CD4-positive, alpha-beta T cell (primary cell): ENCODE data around the gene ANGEL2. TPM values are rescaled to one million over a fixed set of nuclear protein-coding genes. Genes with fewer than 3 reads are reported as not detected.

Experiments
- ATAC-seq: fragments of 200-7000 bp; cut with Tn5 transposase; one replicate; pipeline ENCODE4 v1.10.0; 2022; ENCODE audit warnings: mild to moderate bottlenecking; ENCODE audit not compliant: poor library complexity
- CTCF ChIA-PET: fragments of 350-600 bp; sonication (Branson Sonifier 250); formaldehyde crosslinking; loops from one replicate; lab custom pipeline; 2021; ENCODE audit warnings: antibody characterized with exemption, inconsistent platforms; lab: Charles Lee
- POLR2A ChIA-PET: fragments of 350-600 bp; sonication (Branson Sonifier 250); formaldehyde crosslinking; loops from one replicate; lab custom pipeline; 2021; ENCODE audit warnings: antibody characterized with exemption, inconsistent platforms; lab: Charles Lee
- DNase-seq, 14 experiments: peaks; one replicate each; pipeline ENCODE4 v3.0.0-alpha.2; 2013 to 2020; ENCODE audit warnings: mixed read lengths in 2 of 14
- H3K27ac ChIP-seq, 2 donors: one replicate each; pipeline versions ENCODE4 v1.5.1 to v1.7.0; 2013; ENCODE audit warnings: low read length in 2 of 2, low read depth in 1 of 2, mild to moderate bottlenecking in 1 of 2
- H3K27me3 ChIP-seq, 2 experiments: 1 replicate in 1 of 2; 2 replicates in 1 of 2; pipeline versions ENCODE4 v1.6.1 to v1.7.0; 2013; ENCODE audit warnings: low read length in 2 of 2, control low read depth in 1 of 2, mild to moderate bottlenecking in 1 of 2, moderate library complexity in 1 of 2; ENCODE audit not compliant: insufficient read depth in 2 of 2, control insufficient read depth in 1 of 2
- H3K36me3 ChIP-seq: one replicate; pipeline ENCODE4 v1.6.1; 2013; ENCODE audit warnings: low read length, control low read depth; ENCODE audit not compliant: insufficient read depth
- H3K4me1 ChIP-seq: one replicate; pipeline ENCODE4 v1.6.1; 2013; ENCODE audit warnings: low read length, control low read depth; ENCODE audit not compliant: insufficient read depth
- H3K4me3 ChIP-seq: one replicate; pipeline ENCODE4 v1.5.1; 2013; ENCODE audit warnings: mild to moderate bottlenecking, low read length, moderate library complexity
- H3K9me3 ChIP-seq, 2 experiments: 1 replicate in 1 of 2; 2 replicates in 1 of 2; pipeline versions ENCODE4 v1.6.1 to v1.7.0; 2013; ENCODE audit warnings: low read length in 2 of 2, mild to moderate bottlenecking in 2 of 2, control low read depth in 1 of 2, moderate library complexity in 1 of 2; ENCODE audit not compliant: control insufficient read depth in 1 of 2, insufficient read depth in 1 of 2
- H3K27ac Mint-ChIP-seq: one replicate; pipeline ENCODE4 v1.8.0; 2020; ENCODE audit warnings: mixed read lengths
- H3K27me3 Mint-ChIP-seq: one replicate; pipeline ENCODE4 v1.8.0; 2021; ENCODE audit warnings: mixed read lengths
- H3K36me3 Mint-ChIP-seq: one replicate; pipeline ENCODE4 v1.8.0; 2021; ENCODE audit warnings: low read depth, mixed read lengths
- H3K4me1 Mint-ChIP-seq: one replicate; pipeline ENCODE4 v1.8.0; 2021; ENCODE audit warnings: low read depth, mixed read lengths
- H3K4me3 Mint-ChIP-seq: one replicate; pipeline ENCODE4 v1.8.0; 2020; ENCODE audit warnings: mild to moderate bottlenecking, mixed read lengths
- H3K9me3 Mint-ChIP-seq: one replicate; pipeline ENCODE4 v1.8.0; 2020; ENCODE audit warnings: mixed read lengths
- intact Hi-C, 2 experiments: fragments of 100-400 bp; cut with DNase I in 1 of 2; cut with micrococcal nuclease in 1 of 2; formaldehyde crosslinking; loops; one replicate each; pipeline versions ENCODE4 v1.15.1 to v1.9.0; 2023 to 2025; cut with DNase I, micrococcal nuclease
- total RNA-seq, 174 experiments: library from RNA in 2 of 174; stranded (reverse) in 2 of 174; gene quantifications; one replicate each; pipeline ENCODE4 v1.2.3 and lab custom pipeline; 2021 to 2026
- TF ChIP-seq, protein P1 (sequence below): fragments of 200-600 bp; IDR thresholded peaks from one replicate; pipeline ENCODE4 v1.8.0; 2022; ENCODE audit warnings: antibody characterized with exemption, mild to moderate bottlenecking

The ANGEL2 gene
- total RNA-seq, 2 experiments from 2014 or later = 53.0 to 56.2 TPM

DNA sequence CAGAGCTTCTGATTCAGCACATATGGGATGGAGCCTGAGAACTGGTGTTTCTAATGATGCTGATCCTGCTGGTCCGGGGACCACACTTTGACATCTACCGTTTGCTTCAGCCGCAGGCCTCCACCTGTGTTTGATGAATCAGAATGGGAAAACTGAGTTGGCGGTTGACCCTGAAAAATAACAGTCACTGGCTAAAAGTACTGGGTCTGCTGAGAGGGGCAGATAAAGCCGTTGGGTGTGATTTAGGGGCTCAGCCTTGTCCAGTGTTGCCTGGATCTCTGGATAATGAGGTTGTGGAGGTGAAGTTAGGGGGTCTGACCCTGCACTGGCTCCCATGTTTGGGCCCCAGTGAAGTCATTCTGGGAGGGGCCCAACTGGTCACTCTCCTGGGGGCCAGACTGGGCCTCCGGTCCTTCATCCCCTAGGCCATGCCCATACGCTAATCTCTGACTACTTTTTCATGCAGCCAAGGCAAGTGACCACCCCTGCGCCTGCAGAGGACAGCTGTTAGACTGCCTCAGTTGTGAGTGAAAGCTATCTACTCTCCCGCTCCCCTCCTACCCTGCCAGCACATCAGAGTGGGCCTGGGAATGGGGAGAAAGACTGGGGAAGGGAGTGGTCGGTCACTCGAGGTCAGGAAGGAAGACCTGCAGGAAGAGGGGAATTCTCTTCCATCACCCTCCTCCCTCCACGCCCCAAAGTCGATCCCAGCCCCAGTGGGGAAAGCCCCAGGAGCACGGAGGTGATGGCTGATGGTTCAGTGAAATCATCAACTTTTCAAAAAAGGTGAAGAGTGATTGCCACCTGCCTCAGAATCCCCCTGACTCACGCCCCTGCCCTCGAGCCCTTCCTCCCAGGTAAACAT is 37.7 kb downstream of the ANGEL2 start:
- CTCF ChIA-PET = no interaction called here

DNA sequence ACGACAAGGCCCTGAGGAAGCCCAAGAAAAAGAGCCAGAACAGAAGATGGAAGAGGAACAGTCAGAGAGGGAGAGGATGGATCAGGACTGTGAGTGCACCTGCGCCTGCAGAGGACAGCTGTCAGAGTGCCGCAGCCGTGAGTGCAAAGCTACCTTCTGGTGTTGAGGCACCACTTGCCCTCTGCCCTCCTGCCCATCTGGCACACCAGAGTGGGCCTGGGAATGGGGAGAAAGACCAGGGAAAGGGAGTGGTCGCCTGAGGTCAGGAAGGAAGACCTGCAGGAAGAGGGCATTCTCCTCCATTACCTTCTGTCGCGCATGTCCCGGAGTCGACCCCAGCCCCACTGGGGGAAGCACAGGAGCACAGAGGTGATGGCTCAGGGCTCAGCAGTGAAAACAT is 39.1 kb downstream of the ANGEL2 start:
- no peaks in the 10 kb centered on the region for H3K36me3 Mint-ChIP-seq
- Histone ChIP-seq H3K9me3 (no peaks in the 10 kb centered on the region), H3K36me3 (no peaks in the 10 kb centered on the region), H3K27ac (no peak overlapping the region), H3K27me3 (peaks cover 0 to 8% of the 10 kb centered on the region in 2 experiments), H3K4me3 (no peak overlapping the region), H3K4me1 (peaks cover 33% of the 10 kb centered on the region)
- no peaks in the 10 kb centered on the region for H3K9me3 Mint-ChIP-seq
- intact Hi-C loops = no loop called here
- TF ChIP-seq, protein P1, sequence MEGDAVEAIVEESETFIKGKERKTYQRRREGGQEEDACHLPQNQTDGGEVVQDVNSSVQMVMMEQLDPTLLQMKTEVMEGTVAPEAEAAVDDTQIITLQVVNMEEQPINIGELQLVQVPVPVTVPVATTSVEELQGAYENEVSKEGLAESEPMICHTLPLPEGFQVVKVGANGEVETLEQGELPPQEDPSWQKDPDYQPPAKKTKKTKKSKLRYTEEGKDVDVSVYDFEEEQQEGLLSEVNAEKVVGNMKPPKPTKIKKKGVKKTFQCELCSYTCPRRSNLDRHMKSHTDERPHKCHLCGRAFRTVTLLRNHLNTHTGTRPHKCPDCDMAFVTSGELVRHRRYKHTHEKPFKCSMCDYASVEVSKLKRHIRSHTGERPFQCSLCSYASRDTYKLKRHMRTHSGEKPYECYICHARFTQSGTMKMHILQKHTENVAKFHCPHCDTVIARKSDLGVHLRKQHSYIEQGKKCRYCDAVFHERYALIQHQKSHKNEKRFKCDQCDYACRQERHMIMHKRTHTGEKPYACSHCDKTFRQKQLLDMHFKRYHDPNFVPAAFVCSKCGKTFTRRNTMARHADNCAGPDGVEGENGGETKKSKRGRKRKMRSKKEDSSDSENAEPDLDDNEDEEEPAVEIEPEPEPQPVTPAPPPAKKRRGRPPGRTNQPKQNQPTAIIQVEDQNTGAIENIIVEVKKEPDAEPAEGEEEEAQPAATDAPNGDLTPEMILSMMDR = no peak
- CTCF ChIA-PET = no interaction called here
- no peak overlapping the region for H3K27ac Mint-ChIP-seq
- DNase-seq = no peak
- no peak for ATAC-seq
- peaks cover 2% of the 10 kb centered on the region for H3K4me1 Mint-ChIP-seq
- H3K27me3 Mint-ChIP-seq = peaks cover 4% of the 10 kb centered on the region
- POLR2A ChIA-PET = no interaction called here
- no peak overlapping the region for H3K4me3 Mint-ChIP-seq

More for the DNA sequence above, 37.7 kb downstream of the ANGEL2 start:
- H3K36me3 ChIP-seq = no peaks in the 10 kb centered on the region
- ATAC-seq (no peak), DNase-seq (no peak)
- TF ChIP-seq, protein P1 = no peak
- Mint-ChIP-seq H3K4me1 (peaks cover 5% of the 10 kb centered on the region), H3K36me3 (no peaks in the 10 kb centered on the region), H3K27ac (no peak overlapping the region), H3K9me3 (no peaks in the 10 kb centered on the region), H3K27me3 (peaks cover 4% of the 10 kb centered on the region), H3K4me3 (no peak overlapping the region)
- no peak overlapping the region for H3K4me3 ChIP-seq
- peaks cover 0 to 8% of the 10 kb centered on the region in 2 experiments for H3K27me3 ChIP-seq
- intact Hi-C loops = no loop called here
- POLR2A ChIA-PET = no interaction called here
- H3K9me3 ChIP-seq = no peaks in the 10 kb centered on the region
- peaks cover 37% of the 10 kb centered on the region for H3K4me1 ChIP-seq
- H3K27ac ChIP-seq = no peak overlapping the region

DNA sequence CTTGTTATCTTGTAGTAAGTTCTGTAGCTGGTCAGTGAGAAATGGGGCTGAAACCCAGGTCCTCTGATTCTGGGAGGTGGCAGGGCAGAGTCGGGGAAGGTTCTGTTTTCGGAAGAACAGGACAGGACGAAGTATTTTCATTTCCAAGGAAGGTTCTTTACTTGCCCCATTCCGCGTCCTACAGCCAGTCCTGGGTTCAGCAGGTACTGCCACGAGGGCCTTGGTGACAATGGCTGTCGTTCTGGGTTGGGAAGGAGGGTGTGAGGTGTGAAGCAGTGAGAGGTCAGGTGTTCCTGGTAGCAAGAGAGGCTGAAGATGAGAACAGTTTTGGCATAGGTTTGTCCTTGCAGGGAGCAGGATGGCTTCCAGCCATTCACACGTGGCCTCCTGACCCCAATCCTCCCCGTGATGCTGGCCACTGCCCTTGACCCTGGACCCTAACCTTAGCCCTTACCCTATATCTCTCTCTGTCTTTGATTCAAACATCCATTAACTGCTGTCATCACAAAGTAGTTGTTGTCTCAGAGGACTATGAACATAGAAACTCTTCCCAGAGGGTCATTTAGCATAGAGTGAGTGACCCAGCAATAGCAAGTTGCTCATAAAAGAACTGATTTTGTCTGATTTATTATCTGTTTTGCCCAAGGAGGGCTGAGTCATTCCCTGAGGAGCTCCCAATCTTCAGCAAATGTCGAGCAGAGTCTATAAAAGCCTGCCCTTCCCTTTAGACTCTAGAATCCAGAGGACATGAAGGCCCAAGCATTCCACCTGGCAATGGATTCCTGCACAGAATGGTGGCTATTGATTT is 40.4 kb downstream of the ANGEL2 start:
- no peaks in the 10 kb centered on the region for H3K36me3 Mint-ChIP-seq
- H3K27ac Mint-ChIP-seq = no peak overlapping the region
- TF ChIP-seq, protein P1 = no peak
- Histone ChIP-seq H3K36me3 (no peaks in the 10 kb centered on the region), H3K27ac (no peak overlapping the region), H3K4me1 (peaks cover 27% of the 10 kb centered on the region), H3K27me3 (peaks cover 0 to 8% of the 10 kb centered on the region in 2 experiments), H3K4me3 (no peak overlapping the region), H3K9me3 (no peaks in the 10 kb centered on the region)
- no peak for DNase-seq
- H3K9me3 Mint-ChIP-seq = no peaks in the 10 kb centered on the region
- POLR2A ChIA-PET = no interaction called here
- peaks cover 4% of the 10 kb centered on the region for H3K27me3 Mint-ChIP-seq
- no peak for ATAC-seq
- no peaks in the 10 kb centered on the region for H3K4me1 Mint-ChIP-seq
- CTCF ChIA-PET = no interaction called here
- intact Hi-C loops = no loop called here
- no peak overlapping the region for H3K4me3 Mint-ChIP-seq
